ENCODE measurements around the gene SSC5D.

DNA sequence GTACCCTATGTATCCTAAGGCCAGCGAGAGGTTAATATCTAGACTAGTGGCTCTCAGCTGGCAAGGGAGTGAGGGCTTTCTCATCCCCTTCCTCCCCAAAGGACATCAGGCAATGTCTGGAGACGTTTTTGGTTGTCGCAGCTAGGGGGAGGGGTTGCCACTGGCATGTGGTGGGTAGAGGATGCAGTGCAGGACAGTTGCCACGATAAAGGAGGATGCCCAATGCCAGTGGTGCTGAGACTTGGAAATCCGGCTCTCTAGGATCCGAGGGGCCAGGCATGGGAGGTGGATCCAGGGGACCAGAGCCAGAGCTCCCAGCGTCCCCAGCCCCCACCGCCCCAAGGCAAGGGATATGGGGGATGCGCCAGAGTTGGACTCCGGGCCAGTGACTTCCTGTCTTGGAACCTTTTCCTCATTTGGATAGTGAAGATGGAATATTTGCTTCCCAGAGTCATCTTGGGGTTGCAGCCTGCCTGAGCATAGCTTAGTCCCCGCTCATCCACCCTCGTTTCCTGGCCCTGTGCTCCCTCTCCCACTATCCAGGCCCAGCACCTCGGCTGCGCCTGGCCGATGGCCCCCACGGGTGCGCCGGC lies 4.9 kb downstream of the SSC5D start:
- TF ChIP-seq CTCF (conservative IDR thresholded peaks at IDR 0.05; ENCODE audit: low read length), result no peak
- TF ChIP-seq EZH2phosphoT487 (IDR thresholded peaks at IDR 0.05; ENCODE audit: borderline replicate concordance, low read depth, low read length), result no peak

All from OCI-LY7 (cell line).